Stimulated activated naive CD8-positive, alpha-beta T cell treated with anti-CD3 and anti-CD28 coated beads, Interleukin-15, Interleukin-2, amounts not matched to agents 100 ng/mL and 50 ng/mL, for 24 hours (primary cell): ENCODE measurements around the gene CDK7.
A peak's percentile ranks its signal among the peaks of the same experiment; 100 is the strongest.

ENCODE experiments used
- H3K27ac Mint-ChIP-seq: one replicate; pipeline ENCODE4 v1.8.0; 2021; ENCODE audit warnings: mild to moderate bottlenecking, mixed read lengths
- H3K27me3 Mint-ChIP-seq: one replicate; pipeline ENCODE4 v1.8.0; 2021; ENCODE audit warnings: mixed read lengths
- H3K36me3 Mint-ChIP-seq: one replicate; pipeline ENCODE4 v1.8.0; 2021; ENCODE audit warnings: low read depth, mixed read lengths
- H3K4me1 Mint-ChIP-seq: one replicate; pipeline ENCODE4 v1.8.0; 2021; ENCODE audit warnings: low read depth, mixed read lengths
- H3K4me3 Mint-ChIP-seq: one replicate; pipeline ENCODE4 v1.8.0; 2021; ENCODE audit warnings: mild to moderate bottlenecking, mixed read lengths
- H3K9me3 Mint-ChIP-seq: one replicate; pipeline ENCODE4 v1.8.0; 2021; ENCODE audit warnings: mixed read lengths

CDK7 gene

GRCh38 chr5:69295088-69295754 lies 60.5 kb downstream of the CDK7 start:
- no peaks in the 10 kb centered on the region for H3K9me3 Mint-ChIP-seq
- H3K27ac Mint-ChIP-seq, result no peak overlapping the region
- H3K36me3 Mint-ChIP-seq, result peaks cover 20% of the 10 kb centered on the region
- H3K4me3 Mint-ChIP-seq, result no peak overlapping the region
- H3K4me1 Mint-ChIP-seq, result no peaks in the 10 kb centered on the region
- H3K27me3 Mint-ChIP-seq, result no peaks in the 10 kb centered on the region

GRCh38 chr5:69299625-69300024 lies 64.9 kb downstream of the CDK7 start:
- no peak overlapping the region for H3K27ac Mint-ChIP-seq
- no peaks in the 10 kb centered on the region for H3K27me3 Mint-ChIP-seq
- no peaks in the 10 kb centered on the region for H3K4me1 Mint-ChIP-seq
- H3K9me3 Mint-ChIP-seq, result no peaks in the 10 kb centered on the region
- H3K4me3 Mint-ChIP-seq, result no peak overlapping the region
- H3K36me3 Mint-ChIP-seq, result peaks cover 15% of the 10 kb centered on the region

GRCh38 chr5:69300537-69301203 lies 66.0 kb downstream of the CDK7 start:
- no peak overlapping the region for H3K4me3 Mint-ChIP-seq
- H3K27me3 Mint-ChIP-seq, result no peaks in the 10 kb centered on the region
- H3K36me3 Mint-ChIP-seq, result peaks cover 11% of the 10 kb centered on the region
- H3K27ac Mint-ChIP-seq, result no peak overlapping the region
- no peaks in the 10 kb centered on the region for H3K4me1 Mint-ChIP-seq
- H3K9me3 Mint-ChIP-seq, result no peaks in the 10 kb centered on the region

- H3K36me3 Mint-ChIP-seq, result peaks cover 46% of the 10 kb centered on the region
- H3K27ac Mint-ChIP-seq, result no peak overlapping the region
- H3K4me1 Mint-ChIP-seq, result peaks cover 8% of the 10 kb centered on the region
- no peak overlapping the region for H3K4me3 Mint-ChIP-seq
- H3K9me3 Mint-ChIP-seq, result peaks cover 6% of the 10 kb centered on the region
- no peaks in the 10 kb centered on the region for H3K27me3 Mint-ChIP-seq
These were observed 70.8 kb downstream of the CDK7 start for GRCh38 chr5:69305512-69305911.

GRCh38 chr5:69308046-69308553 lies 73.4 kb downstream of the CDK7 start:
- H3K36me3 Mint-ChIP-seq, result peaks cover 59% of the 10 kb centered on the region
- no peak overlapping the region for H3K4me3 Mint-ChIP-seq
- peaks cover 8% of the 10 kb centered on the region for H3K4me1 Mint-ChIP-seq
- no peaks in the 10 kb centered on the region for H3K27me3 Mint-ChIP-seq
- H3K9me3 Mint-ChIP-seq, result peaks cover 6% of the 10 kb centered on the region
- H3K27ac Mint-ChIP-seq, result peak overlapping the region; percentile 5

GRCh38 chr5:69309380-69309779 lies 74.7 kb downstream of the CDK7 start:
- Mint-ChIP-seq H3K36me3 (peaks cover 65% of the 10 kb centered on the region), H3K27ac (no peak overlapping the region), H3K4me3 (no peak overlapping the region), H3K4me1 (peaks cover 8% of the 10 kb centered on the region), H3K27me3 (no peaks in the 10 kb centered on the region), H3K9me3 (peaks cover 6% of the 10 kb centered on the region)

GRCh38 chr5:69312459-69313160 lies 77.9 kb downstream of the CDK7 start:
- Mint-ChIP-seq H3K27ac (no peak overlapping the region), H3K9me3 (peaks cover 6% of the 10 kb centered on the region), H3K27me3 (no peaks in the 10 kb centered on the region), H3K36me3 (peaks cover 57% of the 10 kb centered on the region), H3K4me3 (no peak overlapping the region), H3K4me1 (peaks cover 8% of the 10 kb centered on the region)

GRCh38 chr5:69313428-69313827 lies 78.7 kb downstream of the CDK7 start:
- peaks cover 3% of the 10 kb centered on the region for H3K4me1 Mint-ChIP-seq
- H3K36me3 Mint-ChIP-seq, result peaks cover 49% of the 10 kb centered on the region
- H3K9me3 Mint-ChIP-seq, result peaks cover 5% of the 10 kb centered on the region
- no peaks in the 10 kb centered on the region for H3K27me3 Mint-ChIP-seq
- no peak overlapping the region for H3K4me3 Mint-ChIP-seq
- no peak overlapping the region for H3K27ac Mint-ChIP-seq

- H3K36me3 Mint-ChIP-seq, result peaks cover 37% of the 10 kb centered on the region
- H3K27ac Mint-ChIP-seq, result no peak overlapping the region
- H3K4me3 Mint-ChIP-seq, result no peak overlapping the region
- H3K9me3 Mint-ChIP-seq, result no peaks in the 10 kb centered on the region
- H3K4me1 Mint-ChIP-seq, result no peaks in the 10 kb centered on the region
- H3K27me3 Mint-ChIP-seq, result no peaks in the 10 kb centered on the region
These were observed 81.3 kb downstream of the CDK7 start for GRCh38 chr5:69315972-69316371.

- Mint-ChIP-seq H3K9me3 (no peaks in the 10 kb centered on the region), H3K36me3 (peaks cover 33% of the 10 kb centered on the region), H3K4me3 (no peak overlapping the region), H3K27ac (no peak overlapping the region), H3K27me3 (no peaks in the 10 kb centered on the region), H3K4me1 (no peaks in the 10 kb centered on the region)
These were observed 82.7 kb downstream of the CDK7 start for GRCh38 chr5:69317391-69317790.

- H3K36me3 Mint-ChIP-seq, result peaks cover 4% of the 10 kb centered on the region
- H3K9me3 Mint-ChIP-seq, result no peaks in the 10 kb centered on the region
- H3K4me1 Mint-ChIP-seq, result no peaks in the 10 kb centered on the region
- no peaks in the 10 kb centered on the region for H3K27me3 Mint-ChIP-seq
- H3K4me3 Mint-ChIP-seq, result no peak overlapping the region
- H3K27ac Mint-ChIP-seq, result no peak overlapping the region
These were observed 91.7 kb downstream of the CDK7 start for GRCh38 chr5:69326365-69326764.
